IMR-90 (cell line): ENCODE measurements around the gene BNIP2. TPM values are rescaled to one million over a fixed set of nuclear protein-coding genes. Genes with fewer than 3 reads are reported as not detected.

ENCODE experiments used
- ATAC-seq: fragments of 200-7000 bp; cut with Tn5 transposase; 2 replicates; pipeline ENCODE4 v1.9.1; 2020; ENCODE audit warnings: low read depth, mild to moderate bottlenecking, moderate library complexity
- BruUV-seq: library from RNA; stranded (reverse); fragments of 400-500 nt; replicated peaks from 2 replicates; lab custom pipeline; 2021; lab: Mats Ljungman, UMichigan
- CTCF ChIA-PET: fragments of 300-600 bp; formaldehyde crosslinking; extraction: SDS; loops from one replicate; lab custom pipeline; 2021; ENCODE audit warnings: antibody characterized with exemption; lab: Yijun Ruan, JAX
- POLR2A ChIA-PET: fragments of 300-600 bp; sonication (Branson Sonifier 250); formaldehyde crosslinking; loops from one replicate; lab custom pipeline; 2022; ENCODE audit warnings: antibody characterized with exemption; ENCODE audit not compliant: unreplicated experiment; lab: Charles Lee
- DNase-seq: peaks from one replicate; pipeline ENCODE4 v3.0.0; 2013
- H2AFZ ChIP-seq: replicated peaks from 2 replicates; pipeline ENCODE3; 2013; ENCODE audit warnings: low read length, mild to moderate bottlenecking; ENCODE audit not compliant: poor library complexity
- H2AK5ac ChIP-seq: 2 replicates; pipeline ENCODE4 v1.6.1; 2013; ENCODE audit warnings: low read depth, low read length, inconsistent platforms
- H2AK9ac ChIP-seq: replicated peaks from 2 replicates; pipeline ENCODE3; 2013; ENCODE audit warnings: mild to moderate bottlenecking, low read depth, low read length, moderate library complexity; ENCODE audit not compliant: poor library complexity
- H2BK120ac ChIP-seq: 2 replicates; pipeline ENCODE4 v1.6.1; 2013; ENCODE audit warnings: low read depth, low read length, inconsistent platforms
- H2BK15ac ChIP-seq: 3 replicates; pipeline ENCODE4 v1.6.1; 2013; ENCODE audit warnings: low read depth, low read length, inconsistent platforms
- H2BK20ac ChIP-seq: 2 replicates; pipeline ENCODE4 v1.6.1; 2013; ENCODE audit warnings: low read depth, mild to moderate bottlenecking, inconsistent platforms, low read length, moderate library complexity
- H2BK5ac ChIP-seq: 2 replicates; pipeline ENCODE4 v1.6.1; 2013; ENCODE audit warnings: mild to moderate bottlenecking, low read depth, low read length, inconsistent platforms; ENCODE audit not compliant: poor library complexity, severe bottlenecking
- H3K14ac ChIP-seq: replicated peaks from 2 replicates; pipeline ENCODE4 v1.6.1; 2013; ENCODE audit warnings: low read depth, low read length, inconsistent platforms
- H3K18ac ChIP-seq: 2 replicates; pipeline ENCODE4 v1.6.1; 2013; ENCODE audit warnings: low read depth, low read length, control low read depth
- H3K23ac ChIP-seq: 2 replicates; pipeline ENCODE4 v1.6.1; 2013; ENCODE audit warnings: low read depth, low read length, inconsistent platforms
- H3K27ac ChIP-seq: 2 replicates; pipeline ENCODE4 v1.5.1; 2013; ENCODE audit warnings: mild to moderate bottlenecking, control low read depth, low read length; ENCODE audit not compliant: insufficient read depth
- H3K27me3 ChIP-seq: 2 replicates; pipeline ENCODE4 v1.6.1; 2013; ENCODE audit warnings: low read length; ENCODE audit not compliant: control insufficient read depth, insufficient read depth
- H3K36me3 ChIP-seq: 2 replicates; pipeline ENCODE4 v1.6.1; 2013; ENCODE audit warnings: low read length, mixed read lengths; ENCODE audit not compliant: control insufficient read depth, insufficient read depth
- H3K4ac ChIP-seq: 2 replicates; pipeline ENCODE4 v1.6.1; 2013; ENCODE audit warnings: low read depth, low read length, inconsistent platforms
- H3K4me1 ChIP-seq: 2 replicates; pipeline ENCODE4 v1.6.1; 2013; ENCODE audit warnings: low read length, mixed read lengths; ENCODE audit not compliant: control insufficient read depth, insufficient read depth
- H3K4me2 ChIP-seq: 2 replicates; pipeline ENCODE4 v1.6.1; 2013; ENCODE audit warnings: low read depth, mild to moderate bottlenecking, control low read depth, low read length, moderate library complexity
- H3K4me3 ChIP-seq: 2 replicates; pipeline ENCODE4 v1.5.1; 2013; ENCODE audit warnings: low read depth, mild to moderate bottlenecking, control low read depth, low read length, moderate library complexity; ENCODE audit not compliant: insufficient read depth
- H3K56ac ChIP-seq: 2 replicates; pipeline ENCODE4 v1.6.1; 2013; ENCODE audit warnings: low read length, inconsistent platforms; ENCODE audit not compliant: insufficient read depth; ENCODE audit errors: extremely low read depth
- H3K79me1 ChIP-seq, 2 experiments: 2 replicates each; pipeline ENCODE4 v1.6.1; 2013; ENCODE audit warnings: low read length in 2 of 2, inconsistent platforms in 1 of 2, low read depth in 1 of 2
- H3K9ac ChIP-seq: 2 replicates; pipeline ENCODE4 v1.6.1; 2013; ENCODE audit warnings: low read depth, low read length, control low read depth
- H3K9me1 ChIP-seq: 2 replicates; pipeline ENCODE4 v1.6.1; 2013; ENCODE audit warnings: low read length, inconsistent platforms; ENCODE audit not compliant: insufficient read depth
- H3K9me3 ChIP-seq: 2 replicates; pipeline ENCODE4 v1.6.1; 2013; ENCODE audit warnings: low read length; ENCODE audit not compliant: control insufficient read depth, insufficient read depth
- H4K20me1 ChIP-seq: 2 replicates; pipeline ENCODE4 v1.6.1; 2013; ENCODE audit warnings: low read length, inconsistent platforms; ENCODE audit not compliant: insufficient read depth
- H4K5ac ChIP-seq: 2 replicates; pipeline ENCODE4 v1.6.1; 2013; ENCODE audit warnings: mild to moderate bottlenecking, low read depth, low read length, control low read depth
- H4K8ac ChIP-seq, 2 experiments: 2 replicates each; pipeline ENCODE4 v1.6.1; 2013; ENCODE audit warnings: low read depth in 2 of 2, low read length in 2 of 2, control low read depth in 1 of 2, inconsistent platforms in 1 of 2
- H4K91ac ChIP-seq: 2 replicates; pipeline ENCODE4 v1.6.1; 2013; ENCODE audit warnings: low read depth, low read length, inconsistent platforms; ENCODE audit not compliant: insufficient read depth
- BHLHE40 ChIP-seq: fragments of 150-350 bp; IDR thresholded peaks from 2 replicates; pipeline ENCODE4 v1.6.1; 2016; ENCODE audit warnings: mild to moderate bottlenecking, low read depth, low read length
- CEBPB ChIP-seq: IDR thresholded peaks from 2 replicates; pipeline ENCODE4 v1.6.1; 2012; ENCODE audit warnings: low read depth, low read length, improper control_type of control experiment
- CHD1 ChIP-seq: IDR thresholded peaks from 2 replicates; pipeline ENCODE4 v1.6.1; 2012; ENCODE audit warnings: low read depth, low read length, improper control_type of control experiment
- CTCF ChIP-seq: conservative IDR thresholded peaks from 2 replicates; pipeline ENCODE4 v1.5.1; 2012; ENCODE audit warnings: mild to moderate bottlenecking, low read depth, low read length, improper control_type of control experiment
- ELK1 ChIP-seq: fragments of 150-350 bp; IDR thresholded peaks from 2 replicates; pipeline ENCODE4 v1.6.1; 2016; ENCODE audit warnings: low read depth, mild to moderate bottlenecking, low read length, moderate library complexity, borderline replicate concordance
- FOS ChIP-seq: fragments of 150-350 bp; IDR thresholded peaks from 2 replicates; pipeline ENCODE4 v1.6.1; 2016; ENCODE audit warnings: low read depth, low read length
- MAFK ChIP-seq: IDR thresholded peaks from 2 replicates; pipeline ENCODE4 v1.6.1; 2012; ENCODE audit warnings: low read depth, low read length, improper control_type of control experiment
- MAZ ChIP-seq: IDR thresholded peaks from 2 replicates; pipeline ENCODE4 v1.6.1; 2012; ENCODE audit warnings: low read depth, mild to moderate bottlenecking, low read length, improper control_type of control experiment, moderate library complexity, borderline replicate concordance
- MXI1 ChIP-seq: IDR thresholded peaks from 2 replicates; pipeline ENCODE4 v1.6.1; 2012; ENCODE audit warnings: low read depth, mild to moderate bottlenecking, low read length, moderate library complexity, borderline replicate concordance
- NFE2L2 ChIP-seq: fragments of 150-350 bp; IDR thresholded peaks from 2 replicates; pipeline ENCODE4 v1.6.1; 2016; ENCODE audit warnings: low read depth, mild to moderate bottlenecking, low read length
- POLR2A ChIP-seq: IDR thresholded peaks from 2 replicates; pipeline ENCODE4 v1.6.1; 2012; ENCODE audit warnings: mild to moderate bottlenecking, low read depth, low read length
- RAD21 ChIP-seq: IDR thresholded peaks from 2 replicates; pipeline ENCODE4 v1.6.1; 2012; ENCODE audit warnings: low read length, improper control_type of control experiment
- RCOR1 ChIP-seq: IDR thresholded peaks from 2 replicates; pipeline ENCODE4 v1.6.1; 2012; ENCODE audit warnings: mild to moderate bottlenecking, low read length, improper control_type of control experiment; ENCODE audit not compliant: insufficient replicate concordance
- RFX5 ChIP-seq: IDR thresholded peaks from 2 replicates; pipeline ENCODE4 v1.8.0; 2012; ENCODE audit warnings: low read depth, mild to moderate bottlenecking, low read length, moderate library complexity
- SMC3 ChIP-seq: fragments of 150-350 bp; IDR thresholded peaks from 2 replicates; pipeline ENCODE4 v1.6.1; 2016; ENCODE audit warnings: low read depth, mild to moderate bottlenecking, antibody characterized with exemption, low read length, moderate library complexity
- USF2 ChIP-seq: fragments of 150-350 bp; IDR thresholded peaks from 2 replicates; pipeline ENCODE4 v1.6.1; 2017; ENCODE audit warnings: mild to moderate bottlenecking, antibody characterized with exemption, low read length, low read depth
- WGBS, 2 experiments: methylation state at CpG; one replicate each; pipeline versions ENCODE4 v1.1.5 to v1.1.7; 2013; ENCODE audit warnings: missing lambda C conversion rate in 2 of 2; ENCODE audit not compliant: insufficient read length in 1 of 2; ENCODE audit errors: extremely low coverage in 2 of 2; 5-methylcytosine and 5-hydroxymethylcytosine counted together
- dilution Hi-C: fragments of 300-500 bp; cut with HindIII; formaldehyde crosslinking; loops from one replicate; pipeline ENCODE4 v1.14.3; 2018; ENCODE audit warnings: low sequenced_read_pairs; ENCODE audit not compliant: unreplicated experiment
- in situ Hi-C: fragments of 300-500 bp; cut with MboI; formaldehyde crosslinking; loops from 3 replicates; pipeline ENCODE4 v1.14.3; 2019; ENCODE audit warnings: low sequenced_read_pairs, inconsistent platforms, mixed read lengths
- intact Hi-C: fragments of 100-400 bp; cut with micrococcal nuclease; formaldehyde crosslinking; loops from 2 replicates; pipeline ENCODE4 v1.10.0; 2022
- polyA plus RNA-seq, 3 experiments: library from polyadenylated mRNA; depleted of rRNA; stranded (reverse); fragments of >200 nt; gene quantifications; 2 replicates each; pipeline ENCODE4 v1.2.3, GENCODE V29; 2012; ENCODE audit warnings: low replicate concordance in 1 of 3
- total RNA-seq: library from RNA; depleted of rRNA; stranded (reverse); fragments of >200 nt; gene quantifications from 2 replicates; pipeline ENCODE4 v1.2.3, GENCODE V29; 2012

The BNIP2 gene
- total and polyA plus RNA-seq, 2 of the 4 experiments (the other 2 are of a cell fraction), result 36.9 to 47.3 TPM

GRCh38 chr15:59707619-59708018, 18.5 kb upstream of the BNIP2 start:
- no peak overlapping the region for H2BK15ac ChIP-seq
- no peaks in the 10 kb centered on the region for H4K20me1 ChIP-seq
- H3K4me2 ChIP-seq, result no peak overlapping the region
- no peaks in the 10 kb centered on the region for H3K4me1 ChIP-seq
- no CpG with 5 or more reads among the region's 4 CpGs for WGBS, 2 experiments
- no peak overlapping the region for H3K14ac ChIP-seq
- no peak overlapping the region for H2AK5ac ChIP-seq
- no TSS peak for BruUV-seq
- ATAC-seq (no peak), DNase-seq (no peak)
- H4K5ac ChIP-seq, result no peak overlapping the region
- intact Hi-C loops (no loop called here), in situ Hi-C loops (no loop called here), dilution Hi-C loops (no loop called here)
- H2BK120ac ChIP-seq, result no peak overlapping the region
- TF ChIP-seq ELK1, result no peak
- TF ChIP-seq MAFK, result no peak
- TF ChIP-seq CTCF, result no peak
- no peak for TF ChIP-seq FOS
- TF ChIP-seq RCOR1, result no peak
- no peak for TF ChIP-seq POLR2A
- TF ChIP-seq CEBPB, result no peak
- no peak for TF ChIP-seq RFX5
- TF ChIP-seq BHLHE40, result no peak
- no peak for TF ChIP-seq SMC3
- TF ChIP-seq NFE2L2, result no peak
- TF ChIP-seq MAZ, result no peak
- no peak for TF ChIP-seq MXI1
- no peak for TF ChIP-seq USF2
- no peak for TF ChIP-seq CHD1
- TF ChIP-seq RAD21, result no peak
- H3K9me3 ChIP-seq, result no peaks in the 10 kb centered on the region
- no peak overlapping the region for H2BK5ac ChIP-seq
- H3K9me1 ChIP-seq, result no peaks in the 10 kb centered on the region
- ChIA-PET POLR2A (no interaction called here), CTCF (no interaction called here)
- H3K27ac ChIP-seq, result no peak overlapping the region
- H3K56ac ChIP-seq, result no peak overlapping the region
- no peak overlapping the region for H4K8ac ChIP-seq
- no peak overlapping the region for H3K4me3 ChIP-seq
- H3K4ac ChIP-seq, result no peak overlapping the region
- H3K23ac ChIP-seq, result no peak overlapping the region
- no peak overlapping the region for H2BK20ac ChIP-seq
- no peak overlapping the region for H3K9ac ChIP-seq
- H4K91ac ChIP-seq, result no peak overlapping the region
- H2AFZ ChIP-seq, result no peak overlapping the region
- H3K18ac ChIP-seq, result no peak overlapping the region
- no peaks in the 10 kb centered on the region for H3K36me3 ChIP-seq
- no peaks in the 10 kb centered on the region; the same call in 1 of the 2 replicates for H3K27me3 ChIP-seq
- H2AK9ac ChIP-seq, result no peak overlapping the region
- H3K79me1 ChIP-seq, result no peaks in the 10 kb centered on the region
